ENCODE measurements around the gene ARRB1.

The ARRB1 gene

GRCh38 chr11:75214411-75214821 is 137.0 kb downstream of the ARRB1 start:
- DNase-seq, result peak; percentile 53

All from HCEC 1CT (cell line).